Measurements from ENCODE around the gene TSKU.
"Not testable (repeated sequence)": the region's sequence is repeated elsewhere in the genome, so short reads cannot be mapped to it uniquely, and the experiment has no call there.

The TSKU gene

GRCh38 chr11:76803023-76803422 lies 19.9 kb downstream of the TSKU start:
- no peak for DNase-seq

- DNase-seq = peak; percentile 36
These were observed 20.9 kb downstream of the TSKU start for GRCh38 chr11:76803811-76804600.

GRCh38 chr11:76805206-76805913 lies 22.2 kb downstream of the TSKU start:
- no peak for DNase-seq

- DNase-seq = no peak
These were observed 23.0 kb downstream of the TSKU start for GRCh38 chr11:76806131-76806530.

- DNase-seq = no peak
These were observed 23.6 kb downstream of the TSKU start for GRCh38 chr11:76806608-76807205.

GRCh38 chr11:76807206-76807875 lies 24.2 kb downstream of the TSKU start:
- DNase-seq = peak; percentile 74

GRCh38 chr11:76808171-76808570 lies 25.0 kb downstream of the TSKU start:
- DNase-seq = no peak

- no peak for DNase-seq
These were observed 25.8 kb downstream of the TSKU start for GRCh38 chr11:76808996-76809395.

GRCh38 chr11:76810151-76810853 lies 27.1 kb downstream of the TSKU start:
- DNase-seq = peak; percentile 43

- DNase-seq = no peak
These were observed 28.1 kb downstream of the TSKU start for GRCh38 chr11:76811259-76811658.

GRCh38 chr11:76814414-76814813 lies 31.3 kb downstream of the TSKU start:
- DNase-seq = no peak

- DNase-seq = not testable (repeated sequence)
These were observed 32.5 kb downstream of the TSKU start for GRCh38 chr11:76815678-76816077.

- no peak for DNase-seq
These were observed 37.0 kb downstream of the TSKU start for GRCh38 chr11:76820184-76820566.

- DNase-seq = not testable (repeated sequence)
These were observed 38.2 kb downstream of the TSKU start for GRCh38 chr11:76821396-76821795.

- DNase-seq = no peak
These were observed 39.2 kb downstream of the TSKU start for GRCh38 chr11:76822406-76822805.

GRCh38 chr11:76823481-76824028 lies 40.4 kb downstream of the TSKU start:
- DNase-seq = no peak

- DNase-seq = no peak
These were observed 41.2 kb downstream of the TSKU start for GRCh38 chr11:76824083-76824939.

GRCh38 chr11:76824980-76825725 lies 42.0 kb downstream of the TSKU start:
- no peak for DNase-seq

- no peak for DNase-seq
These were observed 42.7 kb downstream of the TSKU start for GRCh38 chr11:76825726-76826396.

GRCh38 chr11:76826508-76826907 lies 43.4 kb downstream of the TSKU start:
- DNase-seq = not testable (repeated sequence)
